ENCODE measurements around the gene PRDM12. TPM values are rescaled to one million over a fixed set of nuclear protein-coding genes. Genes with fewer than 3 reads are reported as not detected.
A peak's percentile ranks its signal among the peaks of the same experiment; 100 is the strongest.

Gene PRDM12
- total RNA-seq, 4 donors from 2014 or later: not detected

DNA sequence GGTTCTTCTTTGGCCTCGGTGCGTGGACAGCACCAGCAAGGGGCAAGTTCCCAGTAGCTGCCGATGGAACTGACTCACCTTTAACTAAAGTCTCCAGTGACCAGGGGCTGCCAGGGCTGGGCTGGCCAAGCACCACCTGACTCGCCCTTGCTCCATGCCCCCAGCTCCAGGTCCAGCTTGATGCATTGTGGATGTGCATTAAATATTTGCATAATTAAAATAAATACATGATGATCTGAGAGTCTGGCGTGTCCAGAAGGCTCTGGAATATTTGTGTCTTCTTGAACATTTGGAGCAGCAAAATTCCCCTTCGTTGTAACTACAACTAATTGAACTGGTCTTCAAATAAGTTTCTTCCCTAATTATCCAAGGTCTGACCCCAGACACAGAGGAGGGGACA, 9.5 kb upstream of the PRDM12 start:
- no peaks in the 10 kb centered on the region for H3K9me3 ChIP-seq
- no peak for DNase-seq
- no peaks in the 10 kb centered on the region for H3K36me3 ChIP-seq
- intact Hi-C loops (cut with DNase I; ENCODE audit: low total_unique reads): no loop called here
- peaks cover 18 to 20% of the 10 kb centered on the region in 2 donors for H3K27me3 ChIP-seq
- TF ChIP-seq, protein P1, sequence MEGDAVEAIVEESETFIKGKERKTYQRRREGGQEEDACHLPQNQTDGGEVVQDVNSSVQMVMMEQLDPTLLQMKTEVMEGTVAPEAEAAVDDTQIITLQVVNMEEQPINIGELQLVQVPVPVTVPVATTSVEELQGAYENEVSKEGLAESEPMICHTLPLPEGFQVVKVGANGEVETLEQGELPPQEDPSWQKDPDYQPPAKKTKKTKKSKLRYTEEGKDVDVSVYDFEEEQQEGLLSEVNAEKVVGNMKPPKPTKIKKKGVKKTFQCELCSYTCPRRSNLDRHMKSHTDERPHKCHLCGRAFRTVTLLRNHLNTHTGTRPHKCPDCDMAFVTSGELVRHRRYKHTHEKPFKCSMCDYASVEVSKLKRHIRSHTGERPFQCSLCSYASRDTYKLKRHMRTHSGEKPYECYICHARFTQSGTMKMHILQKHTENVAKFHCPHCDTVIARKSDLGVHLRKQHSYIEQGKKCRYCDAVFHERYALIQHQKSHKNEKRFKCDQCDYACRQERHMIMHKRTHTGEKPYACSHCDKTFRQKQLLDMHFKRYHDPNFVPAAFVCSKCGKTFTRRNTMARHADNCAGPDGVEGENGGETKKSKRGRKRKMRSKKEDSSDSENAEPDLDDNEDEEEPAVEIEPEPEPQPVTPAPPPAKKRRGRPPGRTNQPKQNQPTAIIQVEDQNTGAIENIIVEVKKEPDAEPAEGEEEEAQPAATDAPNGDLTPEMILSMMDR (IDR thresholded peaks at IDR 0.05): no peak
- TF ChIP-seq POLR2A (IDR thresholded peaks at IDR 0.05): no peak
- peaks cover 0 to 4% of the 10 kb centered on the region in 2 donors for H3K4me1 ChIP-seq
- no peak overlapping the region for H3K27ac ChIP-seq
- no peak overlapping the region for H3K4me3 ChIP-seq

DNA sequence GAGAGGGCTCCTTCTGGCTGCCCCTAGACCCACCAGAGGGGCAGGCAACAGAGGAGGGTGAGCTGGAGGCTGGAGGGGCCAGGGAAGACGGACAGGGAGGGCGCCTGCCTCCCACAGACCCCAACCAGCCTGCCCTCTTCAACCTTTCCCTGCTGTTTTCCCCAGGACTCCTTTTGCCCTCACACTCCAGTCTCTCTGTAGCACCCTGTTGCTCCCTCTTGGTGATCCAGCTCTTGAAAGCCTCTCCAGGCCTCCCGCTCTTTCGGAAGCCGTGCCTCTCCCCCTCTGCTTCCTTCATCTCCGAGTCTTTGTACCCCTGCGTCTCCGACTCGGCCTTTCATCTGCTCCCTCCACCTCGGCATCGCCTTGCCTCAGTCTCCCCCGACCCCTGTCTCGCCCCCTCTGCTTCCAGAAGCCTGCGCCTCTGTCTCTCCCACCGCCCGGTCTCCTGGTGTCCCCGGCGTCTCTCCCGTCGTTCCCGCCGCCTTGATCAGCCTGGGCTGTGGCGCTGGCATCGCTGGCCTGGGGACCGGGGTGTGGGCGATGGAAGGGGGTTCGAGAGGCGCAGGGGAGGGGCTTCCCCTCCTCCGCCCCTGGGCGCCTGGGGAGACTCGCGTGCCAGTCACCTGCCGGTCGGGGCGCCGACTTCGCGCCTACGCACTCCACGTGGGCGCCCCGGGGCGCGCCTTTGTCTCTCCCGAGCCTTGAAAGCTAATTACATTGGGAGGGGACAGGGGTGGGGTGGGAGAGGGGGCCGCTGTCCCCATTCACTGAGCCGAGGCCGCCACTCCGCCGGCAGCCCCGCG, 5.3 kb upstream of the PRDM12 start:
- Histone ChIP-seq H3K27me3 (peaks cover 48 to 54% of the 10 kb centered on the region in 2 donors), H3K9me3 (no peaks in the 10 kb centered on the region), H3K27ac (no peak overlapping the region), H3K36me3 (no peaks in the 10 kb centered on the region), H3K4me3 (no peak overlapping the region), H3K4me1 (peaks cover 0 to 43% of the 10 kb centered on the region in 2 donors)
- intact Hi-C loops (cut with DNase I; ENCODE audit: low total_unique reads): no loop called here
- no peak for DNase-seq
- TF ChIP-seq POLR2A (IDR thresholded peaks at IDR 0.05): no peak
- TF ChIP-seq, protein P1 (IDR thresholded peaks at IDR 0.05): no peak

DNA sequence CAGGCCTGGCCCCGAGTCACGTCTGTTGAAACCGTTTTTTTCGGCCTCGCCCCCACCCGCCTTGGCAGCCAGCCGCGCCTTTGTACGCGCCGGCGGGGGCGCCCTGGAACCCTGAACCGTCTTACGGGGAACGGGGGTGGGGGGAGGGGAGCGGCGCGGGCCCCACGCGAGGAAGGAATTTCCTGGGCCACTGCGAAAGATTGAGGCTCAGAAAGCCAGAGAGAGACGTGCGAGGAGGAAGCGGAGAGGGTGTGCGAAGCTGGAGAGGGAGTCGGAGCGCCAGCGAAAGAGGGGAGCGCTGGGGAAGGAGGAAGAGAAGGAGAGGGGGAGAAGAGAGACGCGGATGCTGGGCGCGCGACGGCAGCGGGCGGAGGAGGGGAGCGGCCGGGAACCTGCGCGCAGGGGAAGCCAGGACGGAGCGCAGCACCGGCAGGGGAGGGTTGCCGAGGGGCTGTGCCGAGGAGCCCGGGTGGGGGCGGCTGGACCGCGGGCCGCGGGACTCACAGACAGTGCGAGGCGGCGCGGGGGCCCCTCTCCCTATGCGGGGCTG, 4.6 kb upstream of the PRDM12 start:
- DNase-seq: no peak
- Histone ChIP-seq H3K27ac (no peak overlapping the region), H3K4me1 (peaks cover 0 to 49% of the 10 kb centered on the region in 2 donors), H3K9me3 (no peaks in the 10 kb centered on the region), H3K4me3 (no peak overlapping the region), H3K36me3 (no peaks in the 10 kb centered on the region), H3K27me3 (peaks cover 48 to 60% of the 10 kb centered on the region in 2 donors)
- TF ChIP-seq, protein P1 (IDR thresholded peaks at IDR 0.05): no peak
- no peak for TF ChIP-seq POLR2A (IDR thresholded peaks at IDR 0.05)
- intact Hi-C loops (cut with DNase I; ENCODE audit: low total_unique reads): no loop called here

DNA sequence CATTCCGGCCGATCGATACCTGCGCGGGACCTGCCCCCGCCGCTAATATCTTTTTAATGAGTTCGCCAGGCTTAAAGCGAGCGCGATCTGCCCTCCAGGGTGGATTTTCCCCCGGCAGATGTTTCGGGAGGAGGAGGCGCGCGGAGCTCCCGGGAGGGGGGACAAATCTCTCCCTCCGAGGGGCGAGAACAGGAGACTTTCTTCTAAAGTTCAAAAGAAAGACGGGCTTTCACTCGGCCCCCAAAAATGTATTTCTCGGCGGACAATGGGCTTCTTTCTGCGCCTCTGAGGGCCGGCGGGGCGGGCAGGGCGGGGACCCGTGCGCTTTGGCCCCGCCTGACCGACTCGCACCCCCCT, 4.1 kb upstream of the PRDM12 start:
- no peak for DNase-seq
- intact Hi-C loops (cut with DNase I; ENCODE audit: low total_unique reads): no loop called here
- peak overlapping the region in 1 of 2 donors; percentile 11 for H3K4me3 ChIP-seq
- H3K27me3 ChIP-seq: peaks cover 48 to 65% of the 10 kb centered on the region in 2 donors
- H3K4me1 ChIP-seq: peaks cover 0 to 55% of the 10 kb centered on the region in 2 donors
- no peak for TF ChIP-seq POLR2A (IDR thresholded peaks at IDR 0.05)
- H3K36me3 ChIP-seq: no peaks in the 10 kb centered on the region
- H3K27ac ChIP-seq: no peak overlapping the region
- no peaks in the 10 kb centered on the region for H3K9me3 ChIP-seq

DNA sequence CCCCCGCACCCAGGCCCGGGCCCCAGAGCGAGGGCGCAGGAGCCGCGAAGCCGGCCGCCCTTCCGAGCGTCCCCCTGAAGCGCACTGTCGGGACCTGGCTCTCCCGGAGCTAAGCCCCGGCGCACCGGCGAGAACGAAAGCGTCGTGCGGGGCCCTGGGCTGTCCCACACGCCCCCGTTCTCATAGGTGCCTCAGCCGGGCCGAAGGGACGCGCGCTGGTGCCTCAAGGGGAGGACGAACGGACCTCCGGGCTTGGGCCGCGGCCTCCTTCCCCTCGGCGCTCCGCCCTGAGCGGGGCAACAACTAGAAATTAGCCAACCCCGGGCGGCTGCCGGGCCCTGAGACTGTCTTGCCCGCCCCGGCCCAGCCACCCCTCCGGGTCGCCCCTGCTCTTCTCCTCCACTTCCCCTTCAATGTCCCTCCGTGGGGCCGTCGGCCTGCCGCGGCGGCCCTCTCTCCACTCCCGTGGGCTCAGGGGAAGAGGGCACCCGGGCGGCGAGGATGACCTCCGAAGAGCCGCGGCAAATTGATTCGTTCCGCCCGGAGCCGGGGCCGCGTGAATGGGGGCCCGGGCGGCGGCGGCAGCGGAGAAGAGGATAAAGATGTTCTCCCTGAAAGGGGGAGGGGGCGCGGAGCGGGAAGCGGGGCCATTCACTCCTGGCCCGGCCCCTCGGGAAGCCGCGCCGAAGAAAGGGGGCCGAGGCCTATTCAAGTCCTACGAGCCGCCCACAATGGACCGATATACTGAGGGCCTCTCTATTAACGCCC, 3.5 kb upstream of the PRDM12 start:
- no peaks in the 10 kb centered on the region for H3K36me3 ChIP-seq
- no peaks in the 10 kb centered on the region for H3K9me3 ChIP-seq
- no peak for DNase-seq
- peaks cover 50 to 71% of the 10 kb centered on the region in 2 donors for H3K27me3 ChIP-seq
- peaks cover 0 to 60% of the 10 kb centered on the region in 2 donors for H3K4me1 ChIP-seq
- H3K4me3 ChIP-seq: peak overlapping the region in 1 of 2 donors; percentile 11
- no peak overlapping the region for H3K27ac ChIP-seq
- TF ChIP-seq POLR2A (IDR thresholded peaks at IDR 0.05): no peak
- TF ChIP-seq, protein P1 (IDR thresholded peaks at IDR 0.05): no peak
- intact Hi-C loops (cut with DNase I; ENCODE audit: low total_unique reads): no loop called here

Data from uterus (tissue), 4 donors.